Stimulated activated CD8-positive, alpha-beta memory T cell treated with anti-CD3 and anti-CD28 coated beads, Interleukin-7, amount 100 ng/mL, for 24 hours (primary cell): Measurements from ENCODE around the gene RNF212.

Experiments used
- DNase-seq: peaks from one replicate; pipeline ENCODE4 v3.0.0-alpha.2; 2020; ENCODE audit warnings: low read depth

Gene RNF212

DNA sequence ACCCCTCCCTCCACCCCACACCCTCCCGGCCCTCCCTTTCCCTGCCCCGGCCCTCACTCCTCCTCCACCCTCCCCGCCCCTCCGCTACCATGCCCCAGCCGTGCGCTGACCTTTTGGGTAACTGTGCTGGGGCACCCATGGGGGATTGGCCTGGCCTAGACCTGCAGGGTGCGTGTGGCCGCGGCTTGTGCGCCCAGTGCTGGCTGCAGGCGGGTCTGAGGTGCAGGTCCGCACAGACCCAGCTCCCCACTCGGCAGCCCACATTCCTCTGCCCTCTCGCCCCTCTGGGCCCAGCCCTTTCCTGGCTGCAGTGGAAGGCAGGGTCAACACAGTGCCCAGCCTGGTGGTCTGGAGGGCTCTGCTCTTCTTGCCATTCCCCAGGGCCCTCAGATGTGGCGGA lies 77.3 kb downstream of the RNF212 start:
- no peak for DNase-seq

GRCh38 chr4:1035510-1035909 lies 77.9 kb downstream of the RNF212 start:
- no peak for DNase-seq

DNA sequence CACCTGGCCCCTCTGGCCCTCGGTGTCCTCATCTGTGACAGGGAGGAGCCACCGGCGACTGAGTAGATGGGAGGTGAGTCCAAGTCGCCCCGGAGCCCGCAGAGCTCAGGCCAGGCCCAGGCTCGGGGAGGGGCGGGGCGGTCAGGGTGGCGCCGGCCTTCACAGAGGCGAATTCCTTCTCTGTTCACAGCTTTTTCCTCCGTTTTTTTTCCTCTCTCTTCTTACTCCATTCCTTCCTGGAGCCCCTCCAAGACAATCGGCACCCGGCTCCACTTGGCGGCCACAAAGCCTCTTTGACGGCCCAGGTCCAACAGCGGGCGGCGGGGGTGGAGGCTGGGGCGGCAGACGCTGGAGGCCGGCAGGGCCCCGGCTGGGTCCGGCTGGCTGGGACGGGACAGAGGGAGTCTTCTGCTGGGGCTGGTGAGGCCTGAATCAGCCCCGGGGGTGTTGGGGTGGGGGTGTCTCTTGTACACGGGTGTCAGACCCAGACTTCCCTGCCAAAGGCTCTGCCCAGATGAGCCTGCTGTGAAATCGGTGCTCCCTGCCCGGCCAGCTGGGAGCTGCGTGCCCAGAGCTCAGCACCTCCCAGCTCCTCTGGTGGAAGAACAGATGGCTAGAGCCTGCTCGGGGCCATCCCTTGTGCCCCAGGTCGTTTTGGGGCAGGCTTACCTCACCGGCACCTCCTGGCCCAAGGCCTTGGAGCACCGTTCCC lies 79.4 kb downstream of the RNF212 start:
- no peak for DNase-seq

- no peak for DNase-seq
Measured at GRCh38 chr4:1032861-1033260, 80.5 kb downstream of the RNF212 start.

DNA sequence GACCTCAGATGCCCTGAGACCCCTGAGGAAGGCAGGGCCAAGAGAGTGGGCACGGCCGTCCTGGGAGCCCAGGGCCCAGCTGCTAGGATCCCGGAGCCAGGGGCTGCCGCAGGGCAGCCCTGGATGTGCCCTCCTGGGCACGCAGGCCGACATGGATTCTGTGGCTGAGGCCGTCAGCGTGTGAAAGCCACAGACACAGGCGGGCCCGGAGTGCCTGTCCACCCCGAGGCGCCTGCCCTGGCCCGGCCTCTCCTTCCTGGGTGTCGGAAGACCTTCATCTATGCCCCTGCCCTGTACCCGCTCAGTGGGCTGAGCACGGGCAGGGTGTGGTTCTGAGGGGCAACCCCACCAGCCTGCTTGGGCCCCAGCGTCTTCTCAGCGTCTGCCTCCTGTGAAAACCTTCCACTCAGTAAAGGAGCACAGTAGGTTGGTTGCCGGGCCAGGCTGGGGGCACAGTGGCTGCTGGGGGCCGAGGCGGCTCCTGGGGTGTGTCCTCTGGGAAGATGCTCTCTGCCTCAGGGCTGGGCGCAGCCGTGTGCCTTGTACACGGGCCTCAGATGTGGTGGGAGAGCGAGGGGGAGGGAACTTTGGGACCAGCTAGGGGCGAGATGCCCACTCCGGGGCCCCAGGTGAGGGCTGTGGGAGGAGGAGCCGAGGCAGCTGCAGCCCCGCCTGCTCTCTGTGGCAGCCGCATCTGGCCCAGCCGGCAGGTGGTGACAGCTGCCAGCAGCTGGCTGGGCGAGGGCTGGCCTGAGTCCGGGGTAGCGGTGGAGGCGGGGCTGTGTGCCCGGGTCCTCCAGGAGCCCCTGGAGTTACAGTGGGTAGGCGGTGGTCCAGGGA lies 81.2 kb downstream of the RNF212 start:
- DNase-seq, result no peak

DNA sequence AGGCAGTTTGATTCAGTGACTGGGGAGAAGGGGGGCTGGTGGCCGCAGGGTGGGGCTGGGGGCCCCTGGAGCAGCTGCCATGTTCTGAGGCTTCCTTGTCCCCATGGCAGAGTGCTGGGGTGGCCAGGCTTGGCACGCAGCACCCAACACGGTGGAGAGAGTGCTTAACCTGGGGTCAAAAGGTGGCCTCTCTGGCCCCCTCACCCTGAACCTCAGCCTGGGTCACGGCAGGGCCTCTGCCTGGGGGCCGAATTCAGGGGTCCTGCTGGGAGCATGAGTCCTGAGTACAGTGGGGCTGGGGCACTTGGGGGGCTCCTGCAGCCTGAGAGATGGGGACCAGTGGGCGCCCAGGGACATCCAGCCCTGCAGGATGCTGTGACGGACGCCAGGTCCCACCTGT lies 82.0 kb downstream of the RNF212 start:
- DNase-seq, result no peak

DNA sequence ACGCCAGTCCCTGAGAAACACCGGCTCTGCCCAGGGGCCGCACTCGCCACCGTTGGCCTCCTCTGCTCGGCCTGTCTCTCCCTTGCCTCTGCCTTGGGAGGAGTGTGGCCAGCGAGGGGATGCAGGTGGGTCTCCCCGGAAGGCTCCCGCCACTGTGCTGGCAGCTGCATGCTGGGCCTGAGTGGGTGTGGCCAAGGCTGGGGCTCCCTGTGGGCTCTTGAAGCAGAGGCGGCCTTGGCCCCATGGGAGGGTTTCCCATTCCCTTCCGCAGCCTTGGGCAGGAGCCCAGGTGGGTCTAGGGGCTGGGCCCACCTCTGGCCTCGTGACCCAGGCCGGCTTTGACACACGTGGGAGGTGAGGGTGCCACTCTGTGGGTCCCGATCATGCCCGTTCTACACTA lies 82.8 kb downstream of the RNF212 start:
- no peak for DNase-seq

- no peak for DNase-seq
Measured at GRCh38 chr4:1030031-1030430, 83.3 kb downstream of the RNF212 start.

- no peak for DNase-seq
Measured at GRCh38 chr4:1029529-1029928, 83.8 kb downstream of the RNF212 start.

DNA sequence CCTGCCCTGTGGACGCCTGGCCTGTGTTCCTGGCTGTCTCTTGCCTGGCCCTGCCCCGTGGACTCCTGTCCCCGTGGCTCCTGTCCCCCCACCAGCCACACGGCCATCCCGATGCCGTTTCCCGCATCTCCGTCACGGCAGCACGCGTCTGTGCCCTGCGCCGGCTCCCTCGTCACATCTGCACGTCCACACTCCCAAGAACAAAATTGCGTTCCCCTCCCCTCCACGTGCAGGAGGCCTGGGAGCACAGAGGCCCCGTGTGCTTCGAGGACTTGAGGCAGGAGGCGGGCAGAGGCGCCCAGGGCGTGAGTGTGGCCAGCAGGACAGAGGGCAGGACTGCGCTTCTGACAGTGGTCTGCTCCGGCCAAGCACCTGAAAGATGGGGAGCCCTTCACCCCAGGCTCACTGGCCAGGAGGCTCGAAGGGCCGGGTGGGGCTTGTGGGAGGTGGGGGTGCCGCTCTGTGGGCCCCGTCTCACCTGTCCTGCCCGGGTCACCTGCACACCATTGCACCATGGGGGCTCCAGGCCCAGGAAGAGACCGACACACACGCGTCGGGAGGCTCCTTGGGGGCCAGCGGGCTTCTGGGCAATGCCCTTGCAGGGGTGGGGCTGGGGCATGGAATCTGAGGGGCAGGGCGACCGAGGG lies 84.7 kb downstream of the RNF212 start:
- DNase-seq, result no peak

DNA sequence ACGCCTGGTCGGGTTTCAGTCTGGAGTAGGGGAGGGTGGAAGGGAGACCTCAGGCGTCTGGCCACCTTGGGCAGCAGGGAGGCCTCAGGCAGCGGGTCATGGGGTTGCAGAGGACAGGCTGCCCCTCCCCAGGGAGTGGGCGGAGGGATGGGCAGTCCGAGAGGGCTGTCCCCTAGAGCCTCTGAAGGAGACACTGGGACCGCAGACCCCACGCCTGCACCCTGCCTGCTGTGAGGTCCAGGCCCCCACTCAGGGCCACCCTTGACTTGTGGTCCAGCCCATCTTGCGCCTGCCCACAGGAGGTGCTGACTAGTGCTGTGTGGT lies 85.5 kb downstream of the RNF212 start:
- DNase-seq, result no peak

DNA sequence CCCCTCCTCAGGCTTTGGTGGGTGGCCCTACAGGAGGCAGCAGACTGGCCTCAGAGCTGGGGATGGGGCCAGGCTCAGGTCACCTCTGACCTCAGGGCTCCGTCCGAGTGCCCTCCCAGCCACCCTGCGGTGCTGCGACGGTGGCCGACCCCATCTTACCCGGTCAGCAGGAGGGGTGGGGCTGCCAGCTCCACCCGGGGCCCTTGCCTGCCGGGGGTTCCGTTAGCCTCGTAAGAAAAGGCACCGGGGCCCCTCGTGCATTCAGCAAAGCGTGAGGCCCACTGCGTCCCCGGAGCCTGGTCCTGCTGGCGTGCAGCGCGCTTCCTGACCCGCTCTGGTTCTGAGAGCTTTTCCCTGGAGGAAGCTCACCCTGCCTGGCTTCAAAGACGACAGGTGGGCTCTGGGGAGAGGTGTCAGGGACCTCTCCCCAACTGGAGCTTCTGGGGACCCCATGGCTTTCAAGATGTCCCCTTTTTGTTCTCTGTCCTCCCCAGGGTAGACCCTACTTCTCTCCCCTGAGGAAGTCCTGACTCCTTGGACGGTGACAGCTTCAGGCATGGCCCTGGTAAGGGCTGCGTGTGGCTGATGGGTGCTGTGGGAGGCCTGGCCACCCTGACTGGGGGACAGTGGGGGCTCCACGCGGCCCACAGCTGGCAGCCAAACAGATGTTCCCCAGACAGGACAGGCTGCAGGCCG lies 86.0 kb downstream of the RNF212 start:
- no peak for DNase-seq

- DNase-seq, result no peak
Measured at GRCh38 chr4:1026115-1026514, 87.2 kb downstream of the RNF212 start.

- DNase-seq, result no peak
Measured at GRCh38 chr4:1024882-1025545, 88.3 kb downstream of the RNF212 start.

DNA sequence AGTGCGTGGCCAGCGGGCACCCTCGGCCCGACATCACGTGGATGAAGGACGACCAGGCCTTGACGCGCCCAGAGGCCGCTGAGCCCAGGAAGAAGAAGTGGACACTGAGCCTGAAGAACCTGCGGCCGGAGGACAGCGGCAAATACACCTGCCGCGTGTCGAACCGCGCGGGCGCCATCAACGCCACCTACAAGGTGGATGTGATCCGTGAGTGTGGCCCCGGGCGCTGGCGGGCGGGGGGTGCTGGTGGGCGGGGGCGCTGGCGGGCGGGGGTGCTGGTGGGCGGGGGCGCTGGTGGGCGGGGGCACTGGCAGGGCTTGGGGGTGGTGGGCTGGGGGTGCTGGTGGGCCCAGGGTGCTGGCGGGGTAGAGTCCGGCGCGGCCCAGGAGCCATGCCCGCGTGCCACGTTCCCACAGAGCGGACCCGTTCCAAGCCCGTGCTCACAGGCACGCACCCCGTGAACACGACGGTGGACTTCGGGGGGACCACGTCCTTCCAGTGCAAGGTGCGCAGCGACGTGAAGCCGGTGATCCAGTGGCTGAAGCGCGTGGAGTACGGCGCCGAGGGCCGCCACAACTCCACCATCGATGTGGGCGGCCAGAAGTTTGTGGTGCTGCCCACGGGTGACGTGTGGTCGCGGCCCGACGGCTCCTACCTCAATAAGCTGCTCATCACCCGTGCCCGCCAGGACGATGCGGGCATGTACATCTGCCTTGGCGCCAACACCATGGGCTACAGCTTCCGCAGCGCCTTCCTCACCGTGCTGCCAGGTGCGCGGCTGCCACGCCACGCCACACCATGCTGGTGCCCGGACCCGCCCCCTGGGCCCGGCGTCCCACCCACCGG lies 89.2 kb downstream of the RNF212 start:
- no peak for DNase-seq

GRCh38 chr4:1023075-1023640 lies 90.2 kb downstream of the RNF212 start:
- DNase-seq, result no peak

DNA sequence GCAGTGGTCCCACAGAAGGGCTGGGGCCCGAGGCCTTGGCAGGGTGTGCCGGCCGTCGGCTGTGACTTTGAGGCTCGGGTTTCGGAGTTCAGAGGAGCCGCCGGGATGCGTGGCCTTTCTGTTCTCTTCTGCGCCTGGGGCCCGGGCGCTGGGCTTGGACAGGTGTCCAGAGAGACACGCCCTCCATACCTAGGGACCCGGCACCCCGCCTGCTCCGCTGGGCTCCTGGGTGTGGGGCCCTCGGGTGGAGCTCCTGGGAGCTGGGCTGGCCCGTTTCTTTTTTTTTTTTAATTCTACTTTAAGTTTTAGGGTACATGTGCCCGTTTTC lies 90.7 kb downstream of the RNF212 start:
- no peak for DNase-seq

DNA sequence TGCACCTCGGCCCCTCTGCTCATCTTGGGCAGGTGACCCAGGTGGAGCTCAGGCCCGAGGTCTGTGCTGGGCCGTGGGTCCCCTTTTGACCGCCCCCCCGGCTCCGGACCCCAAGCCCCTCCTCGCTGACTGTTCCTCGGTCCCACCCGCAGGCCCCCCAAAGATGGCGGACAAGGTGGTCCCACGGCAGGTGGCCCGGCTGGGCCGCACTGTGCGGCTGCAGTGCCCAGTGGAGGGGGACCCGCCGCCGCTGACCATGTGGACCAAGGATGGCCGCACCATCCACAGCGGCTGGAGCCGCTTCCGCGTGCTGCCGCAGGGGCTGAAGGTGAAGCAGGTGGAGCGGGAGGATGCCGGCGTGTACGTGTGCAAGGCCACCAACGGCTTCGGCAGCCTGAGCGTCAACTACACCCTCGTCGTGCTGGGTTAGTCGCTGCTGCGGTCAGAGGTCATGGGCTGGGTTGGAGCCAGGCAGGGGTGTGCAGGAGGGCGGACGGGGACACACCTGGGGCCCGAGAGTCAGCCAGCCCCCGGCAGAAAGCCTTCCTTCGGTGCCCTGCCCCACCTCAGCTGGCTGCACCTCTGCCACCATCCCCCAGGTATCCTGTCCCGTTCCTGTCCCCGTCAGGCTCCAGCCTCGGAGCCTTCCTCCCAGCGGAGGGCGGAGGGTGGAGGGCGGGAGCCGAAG lies 91.2 kb downstream of the RNF212 start:
- no peak for DNase-seq
